Activated CD4-positive, alpha-beta memory T cell treated with anti-CD3 and anti-CD28 coated beads, Interleukin-2, amount 10 ng/mL, durations not matched to agents 7 days and 5 days (primary cell): ENCODE measurements around the gene LRRC9. TPM values are rescaled to one million over a fixed set of nuclear protein-coding genes. Genes with fewer than 3 reads are reported as not detected.
"Not testable (repeated sequence)": the region's sequence is repeated elsewhere in the genome, so short reads cannot be mapped to it uniquely, and the experiment has no call there.

Source experiments
- CTCF ChIA-PET: fragments of 350-600 bp; sonication (Branson Sonifier 250); formaldehyde crosslinking; loops from one replicate; lab custom pipeline; 2021; ENCODE audit warnings: antibody characterized with exemption, inconsistent platforms; lab: Charles Lee
- POLR2A ChIA-PET: fragments of 350-600 bp; sonication (Branson Sonifier 250); formaldehyde crosslinking; loops from one replicate; lab custom pipeline; 2021; ENCODE audit warnings: antibody characterized with exemption; lab: Charles Lee
- DNase-seq: peaks from one replicate; pipeline ENCODE4 v3.0.0-alpha.2; 2020
- H3K27ac Mint-ChIP-seq: one replicate; pipeline ENCODE4 v1.8.0; 2021; ENCODE audit warnings: mild to moderate bottlenecking, mixed read lengths
- H3K27me3 Mint-ChIP-seq: one replicate; pipeline ENCODE4 v1.8.0; 2021; ENCODE audit warnings: mixed read lengths
- H3K36me3 Mint-ChIP-seq: one replicate; pipeline ENCODE4 v1.8.0; 2021; ENCODE audit warnings: low read depth, mixed read lengths
- H3K4me1 Mint-ChIP-seq: one replicate; pipeline ENCODE4 v1.8.0; 2021; ENCODE audit warnings: mixed read lengths
- H3K4me3 Mint-ChIP-seq: one replicate; pipeline ENCODE4 v1.8.0; 2021; ENCODE audit warnings: mild to moderate bottlenecking, mixed read lengths
- H3K9me3 Mint-ChIP-seq: one replicate; pipeline ENCODE4 v1.8.0; 2021; ENCODE audit warnings: mixed read lengths
- total RNA-seq, 2 experiments: library from RNA; stranded (reverse); gene quantifications; one replicate each; pipeline ENCODE4 v1.2.3, GENCODE V29; 2021

Gene LRRC9
- total RNA-seq, 2 experiments from 2014 or later, result not detected

- H3K9me3 Mint-ChIP-seq, result no peaks in the 10 kb centered on the region
- H3K27ac Mint-ChIP-seq, result no peak overlapping the region
- no peak overlapping the region for H3K4me3 Mint-ChIP-seq
- DNase-seq, result no peak
- H3K4me1 Mint-ChIP-seq, result peaks cover 10% of the 10 kb centered on the region
- ChIA-PET POLR2A (interaction anchor here (1.1 to 2.5 kb wide), 6 partner anchors 128 to 284 kb away, joined by 4 to 10 read pairs (median 8); partner anchors contain the start of genes DHRS7, PCNX4 and PPM1A), CTCF (interaction anchor here (0.6 to 6.2 kb wide), 22 partner anchors 10 to 1618 kb away, joined by 3 to 149 read pairs (median 4); partner anchors contain the start of gene DHRS7)
- H3K27me3 Mint-ChIP-seq, result peaks cover 14% of the 10 kb centered on the region
- no peaks in the 10 kb centered on the region for H3K36me3 Mint-ChIP-seq
Observed at GRCh38 chr14:59964251-59965007, 44.5 kb downstream of the LRRC9 start.

- DNase-seq, result no peak
- POLR2A ChIA-PET, result no interaction called here
- CTCF ChIA-PET, result no interaction called here
Observed at GRCh38 chr14:59969319-59969718, 49.4 kb downstream of the LRRC9 start.

GRCh38 chr14:59981564-59981963 is 61.6 kb downstream of the LRRC9 start:
- POLR2A ChIA-PET, result no interaction called here
- H3K4me1 Mint-ChIP-seq, result no peaks in the 10 kb centered on the region
- CTCF ChIA-PET, result interaction anchor here (1.1 to 1.7 kb wide), 2 partner anchors 17 to 18 kb away, joined by 5 to 6 read pairs; no protein-coding TSS in a partner anchor
- DNase-seq, result no peak
- H3K27me3 Mint-ChIP-seq, result peaks cover 2% of the 10 kb centered on the region
- H3K4me3 Mint-ChIP-seq, result no peak overlapping the region
- no peaks in the 10 kb centered on the region for H3K36me3 Mint-ChIP-seq
- no peaks in the 10 kb centered on the region for H3K9me3 Mint-ChIP-seq
- H3K27ac Mint-ChIP-seq, result no peak overlapping the region

More at GRCh38 chr14:59969319-59969718, 49.4 kb downstream of the LRRC9 start:
- Mint-ChIP-seq H3K36me3 (no peaks in the 10 kb centered on the region), H3K4me3 (no peak overlapping the region), H3K9me3 (no peaks in the 10 kb centered on the region), H3K4me1 (peaks cover 9% of the 10 kb centered on the region), H3K27me3 (peaks cover 21% of the 10 kb centered on the region), H3K27ac (no peak overlapping the region)

GRCh38 chr14:59983048-59983447 is 63.1 kb downstream of the LRRC9 start:
- DNase-seq, result no peak
- H3K27ac Mint-ChIP-seq, result no peak overlapping the region
- H3K27me3 Mint-ChIP-seq, result peaks cover 2% of the 10 kb centered on the region
- H3K9me3 Mint-ChIP-seq, result no peaks in the 10 kb centered on the region
- CTCF ChIA-PET, result no interaction called here
- no peaks in the 10 kb centered on the region for H3K36me3 Mint-ChIP-seq
- POLR2A ChIA-PET, result no interaction called here
- no peaks in the 10 kb centered on the region for H3K4me1 Mint-ChIP-seq
- H3K4me3 Mint-ChIP-seq, result no peak overlapping the region

GRCh38 chr14:59986556-59987059 is 66.7 kb downstream of the LRRC9 start:
- no peak overlapping the region for H3K4me3 Mint-ChIP-seq
- H3K27ac Mint-ChIP-seq, result no peak overlapping the region
- POLR2A ChIA-PET, result no interaction called here
- H3K27me3 Mint-ChIP-seq, result no peaks in the 10 kb centered on the region
- no peaks in the 10 kb centered on the region for H3K36me3 Mint-ChIP-seq
- no peak for DNase-seq
- H3K4me1 Mint-ChIP-seq, result no peaks in the 10 kb centered on the region
- no peaks in the 10 kb centered on the region for H3K9me3 Mint-ChIP-seq
- CTCF ChIA-PET, result no interaction called here

- no peak for DNase-seq
- Mint-ChIP-seq H3K27me3 (peaks cover 3% of the 10 kb centered on the region), H3K36me3 (no peaks in the 10 kb centered on the region), H3K27ac (no peak overlapping the region), H3K4me3 (no peak overlapping the region), H3K9me3 (no peaks in the 10 kb centered on the region), H3K4me1 (no peaks in the 10 kb centered on the region)
- ChIA-PET POLR2A (no interaction called here), CTCF (no interaction called here)
Observed at GRCh38 chr14:59997449-59997848, 77.5 kb downstream of the LRRC9 start.

GRCh38 chr14:59997966-59998365 is 78.0 kb downstream of the LRRC9 start:
- H3K36me3 Mint-ChIP-seq, result no peaks in the 10 kb centered on the region
- no peak for DNase-seq
- ChIA-PET POLR2A (no interaction called here), CTCF (no interaction called here)
- H3K27ac Mint-ChIP-seq, result no peak overlapping the region
- H3K27me3 Mint-ChIP-seq, result peaks cover 3% of the 10 kb centered on the region
- H3K4me1 Mint-ChIP-seq, result no peaks in the 10 kb centered on the region
- no peak overlapping the region for H3K4me3 Mint-ChIP-seq
- no peaks in the 10 kb centered on the region for H3K9me3 Mint-ChIP-seq

GRCh38 chr14:59998564-59998963 is 78.6 kb downstream of the LRRC9 start:
- Mint-ChIP-seq H3K36me3 (no peaks in the 10 kb centered on the region), H3K9me3 (no peaks in the 10 kb centered on the region), H3K27me3 (peaks cover 3% of the 10 kb centered on the region), H3K4me3 (no peak overlapping the region), H3K27ac (no peak overlapping the region), H3K4me1 (no peaks in the 10 kb centered on the region)
- ChIA-PET POLR2A (no interaction called here), CTCF (no interaction called here)
- DNase-seq, result no peak

GRCh38 chr14:60002819-60003492 is 83.0 kb downstream of the LRRC9 start:
- Mint-ChIP-seq H3K9me3 (no peaks in the 10 kb centered on the region), H3K4me3 (no peak overlapping the region), H3K27me3 (peaks cover 8% of the 10 kb centered on the region), H3K36me3 (no peaks in the 10 kb centered on the region), H3K4me1 (no peaks in the 10 kb centered on the region), H3K27ac (no peak overlapping the region)
- CTCF ChIA-PET, result interaction anchor here (0.6 kb wide), 1 partner anchor 37 kb away, joined by 3 read pairs; no protein-coding TSS in a partner anchor
- POLR2A ChIA-PET, result no interaction called here
- no peak for DNase-seq

- Mint-ChIP-seq H3K9me3 (no peaks in the 10 kb centered on the region), H3K4me1 (no peaks in the 10 kb centered on the region), H3K27me3 (peaks cover 8% of the 10 kb centered on the region), H3K27ac (no peak overlapping the region), H3K36me3 (no peaks in the 10 kb centered on the region), H3K4me3 (no peak overlapping the region)
- ChIA-PET POLR2A (no interaction called here), CTCF (interaction anchor here (0.6 kb wide), 1 partner anchor 38 kb away, joined by 3 read pairs; no protein-coding TSS in a partner anchor)
- no peak for DNase-seq
Observed at GRCh38 chr14:60003991-60004390, 84.0 kb downstream of the LRRC9 start.

GRCh38 chr14:60008042-60008441 is 88.1 kb downstream of the LRRC9 start:
- no peak for DNase-seq
- POLR2A ChIA-PET, result no interaction called here
- Mint-ChIP-seq H3K4me3 (no peak overlapping the region), H3K4me1 (no peaks in the 10 kb centered on the region), H3K27ac (no peak overlapping the region), H3K36me3 (no peaks in the 10 kb centered on the region), H3K27me3 (peaks cover 6% of the 10 kb centered on the region), H3K9me3 (peaks cover 6% of the 10 kb centered on the region)
- CTCF ChIA-PET, result interaction anchor here (1.4 kb wide), 1 partner anchor 43 kb away, joined by 4 read pairs; no protein-coding TSS in a partner anchor

GRCh38 chr14:60010263-60010662 is 90.3 kb downstream of the LRRC9 start:
- CTCF ChIA-PET, H3K36me3 Mint-ChIP-seq, POLR2A ChIA-PET: not testable (repeated sequence)

GRCh38 chr14:60014402-60014801 is 94.5 kb downstream of the LRRC9 start:
- H3K4me3 Mint-ChIP-seq, result no peak overlapping the region
- H3K27me3 Mint-ChIP-seq, result peaks cover 6% of the 10 kb centered on the region
- DNase-seq, result no peak
- no peaks in the 10 kb centered on the region for H3K4me1 Mint-ChIP-seq
- POLR2A ChIA-PET, result no interaction called here
- peaks cover 6% of the 10 kb centered on the region for H3K9me3 Mint-ChIP-seq
- no peaks in the 10 kb centered on the region for H3K36me3 Mint-ChIP-seq
- no peak overlapping the region for H3K27ac Mint-ChIP-seq
- CTCF ChIA-PET, result no interaction called here

More at GRCh38 chr14:60010263-60010662, 90.3 kb downstream of the LRRC9 start:
- H3K27me3 Mint-ChIP-seq, H3K27ac Mint-ChIP-seq, DNase-seq, H3K4me1 Mint-ChIP-seq, H3K9me3 Mint-ChIP-seq, H3K4me3 Mint-ChIP-seq: not testable (repeated sequence)
